ENCODE measurements around the gene EHBP1. TPM values are rescaled to one million over a fixed set of nuclear protein-coding genes. Genes with fewer than 3 reads are reported as not detected.
A peak's percentile ranks its signal among the peaks of the same experiment; 100 is the strongest.

EHBP1 gene
- total and polyA plus RNA-seq, 2 experiments from 2014 or later, result 27.2 to 47.9 TPM

DNA sequence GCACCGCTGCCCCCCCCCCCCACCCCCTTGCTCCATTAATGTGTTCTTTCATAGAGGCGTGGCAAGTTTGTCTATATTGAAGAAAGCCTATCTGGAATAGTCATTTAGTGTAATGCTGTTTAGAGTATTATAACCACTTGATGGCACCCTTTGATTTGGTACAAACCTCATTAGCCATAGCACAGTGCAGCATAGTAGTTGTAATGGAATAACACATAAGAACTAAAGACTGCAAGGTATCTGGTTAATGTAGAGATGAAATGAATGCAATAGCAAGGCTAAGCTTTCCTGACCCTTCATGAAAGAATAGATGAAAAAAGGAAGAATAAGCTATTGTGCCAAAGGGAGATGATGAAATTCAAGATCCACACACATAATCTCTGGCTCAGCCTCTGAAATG is 81.9 kb downstream of the EHBP1 start:
- Histone ChIP-seq H3K27ac (ENCODE audit: low read depth) (no peak overlapping the region), H3K4me2 (no peak overlapping the region), H3K36me3 (ENCODE audit: insufficient read depth) (no peaks in the 10 kb centered on the region), H3K4me1 (ENCODE audit: insufficient read depth) (no peaks in the 10 kb centered on the region), H2AFZ (no peak overlapping the region), H4K20me1 (replicated peaks; ENCODE audit: insufficient read depth) (peaks cover 3% of the 10 kb centered on the region; the same call in 1 of the 2 replicates), H3K27me3 (ENCODE audit: insufficient read depth) (no peaks in the 10 kb centered on the region), H3K79me2 (replicated peaks; ENCODE audit: insufficient read depth) (peaks cover 2% of the 10 kb centered on the region; the same call in 1 of the 2 replicates), H3F3A (replicated peaks; ENCODE audit: low read depth) (no peaks in the 10 kb centered on the region), H3K9me2 (ENCODE audit: insufficient read depth) (no peaks in the 10 kb centered on the region), H3K4me3 (no peak overlapping the region)
- ATAC-seq, result peak; percentile 42; the same call in 2 of the 3 replicates
- DNase-seq (ENCODE audit: low spot score), result peak; percentile 25
- peaks cover 16% of the 10 kb centered on the region for H3K9me3 Mint-ChIP-seq
- H3K27me3 Mint-ChIP-seq (ENCODE audit: insufficient read depth, low read depth, poor library complexity), result no peaks in the 10 kb centered on the region
- no peak overlapping the region for H3K27ac Mint-ChIP-seq
- H3K4me1 Mint-ChIP-seq, result no peaks in the 10 kb centered on the region
- no peak overlapping the region for H3K4me3 Mint-ChIP-seq
- TF ChIP-seq, protein P1, sequence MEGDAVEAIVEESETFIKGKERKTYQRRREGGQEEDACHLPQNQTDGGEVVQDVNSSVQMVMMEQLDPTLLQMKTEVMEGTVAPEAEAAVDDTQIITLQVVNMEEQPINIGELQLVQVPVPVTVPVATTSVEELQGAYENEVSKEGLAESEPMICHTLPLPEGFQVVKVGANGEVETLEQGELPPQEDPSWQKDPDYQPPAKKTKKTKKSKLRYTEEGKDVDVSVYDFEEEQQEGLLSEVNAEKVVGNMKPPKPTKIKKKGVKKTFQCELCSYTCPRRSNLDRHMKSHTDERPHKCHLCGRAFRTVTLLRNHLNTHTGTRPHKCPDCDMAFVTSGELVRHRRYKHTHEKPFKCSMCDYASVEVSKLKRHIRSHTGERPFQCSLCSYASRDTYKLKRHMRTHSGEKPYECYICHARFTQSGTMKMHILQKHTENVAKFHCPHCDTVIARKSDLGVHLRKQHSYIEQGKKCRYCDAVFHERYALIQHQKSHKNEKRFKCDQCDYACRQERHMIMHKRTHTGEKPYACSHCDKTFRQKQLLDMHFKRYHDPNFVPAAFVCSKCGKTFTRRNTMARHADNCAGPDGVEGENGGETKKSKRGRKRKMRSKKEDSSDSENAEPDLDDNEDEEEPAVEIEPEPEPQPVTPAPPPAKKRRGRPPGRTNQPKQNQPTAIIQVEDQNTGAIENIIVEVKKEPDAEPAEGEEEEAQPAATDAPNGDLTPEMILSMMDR (conservative IDR thresholded peaks at IDR 0.05; ENCODE audit: low read depth in 2 of 2), result peak; percentile 37 to 57
- no peak for TF ChIP-seq EZH2phosphoT487 (IDR thresholded peaks at IDR 0.05; ENCODE audit: unreplicated experiment)
- peaks cover 18% of the 10 kb centered on the region for H3K36me3 Mint-ChIP-seq (ENCODE audit: low read depth)

DNA sequence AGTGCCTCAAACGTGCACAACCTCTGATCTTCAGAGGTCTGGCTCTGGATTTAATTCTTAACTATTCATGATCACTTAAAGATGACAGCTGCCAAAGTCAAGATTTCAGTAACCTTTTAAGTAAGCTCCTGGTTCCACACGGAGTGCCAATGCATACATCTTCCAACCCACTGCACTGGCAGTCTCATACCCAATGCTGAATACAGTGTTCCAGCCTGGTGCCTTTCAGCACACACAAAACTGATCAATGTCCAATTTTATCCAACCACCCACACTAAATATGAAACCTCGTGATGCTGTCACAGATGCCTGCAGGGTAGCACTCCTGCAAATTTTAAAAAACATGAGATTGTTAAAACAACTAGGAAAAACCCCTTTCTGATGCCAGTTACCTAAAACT is 84.0 kb downstream of the EHBP1 start:
- Histone ChIP-seq H3K27me3 (ENCODE audit: insufficient read depth) (no peaks in the 10 kb centered on the region), H3K36me3 (ENCODE audit: insufficient read depth) (no peaks in the 10 kb centered on the region), H3K27ac (ENCODE audit: low read depth) (no peak overlapping the region), H3K4me2 (no peak overlapping the region), H3K4me3 (no peak overlapping the region), H3F3A (replicated peaks; ENCODE audit: low read depth) (no peaks in the 10 kb centered on the region), H3K4me1 (ENCODE audit: insufficient read depth) (no peaks in the 10 kb centered on the region), H2AFZ (no peak overlapping the region), H4K20me1 (replicated peaks; ENCODE audit: insufficient read depth) (peaks cover 3% of the 10 kb centered on the region; the same call in 1 of the 2 replicates), H3K79me2 (replicated peaks; ENCODE audit: insufficient read depth) (peaks cover 2% of the 10 kb centered on the region; the same call in 1 of the 2 replicates), H3K9me2 (ENCODE audit: insufficient read depth) (no peaks in the 10 kb centered on the region)
- TF ChIP-seq NANOG (IDR thresholded peaks at IDR 0.05; ENCODE audit: borderline replicate concordance) (no peak), EZH2phosphoT487 (IDR thresholded peaks at IDR 0.05; ENCODE audit: unreplicated experiment) (no peak), EZH2 (IDR thresholded peaks at IDR 0.05; ENCODE audit: low read depth, unreplicated experiment) (no peak), JUNB (IDR thresholded peaks at IDR 0.05; ENCODE audit: unreplicated experiment) (no peak), CREB1 (CRISPR knock-in tag; IDR thresholded peaks at IDR 0.05; ENCODE audit: low read depth) (no peak), POLR2AphosphoS5 (IDR thresholded peaks at IDR 0.05; ENCODE audit: low read depth) (no peak)
- TF ChIP-seq, protein P2, sequence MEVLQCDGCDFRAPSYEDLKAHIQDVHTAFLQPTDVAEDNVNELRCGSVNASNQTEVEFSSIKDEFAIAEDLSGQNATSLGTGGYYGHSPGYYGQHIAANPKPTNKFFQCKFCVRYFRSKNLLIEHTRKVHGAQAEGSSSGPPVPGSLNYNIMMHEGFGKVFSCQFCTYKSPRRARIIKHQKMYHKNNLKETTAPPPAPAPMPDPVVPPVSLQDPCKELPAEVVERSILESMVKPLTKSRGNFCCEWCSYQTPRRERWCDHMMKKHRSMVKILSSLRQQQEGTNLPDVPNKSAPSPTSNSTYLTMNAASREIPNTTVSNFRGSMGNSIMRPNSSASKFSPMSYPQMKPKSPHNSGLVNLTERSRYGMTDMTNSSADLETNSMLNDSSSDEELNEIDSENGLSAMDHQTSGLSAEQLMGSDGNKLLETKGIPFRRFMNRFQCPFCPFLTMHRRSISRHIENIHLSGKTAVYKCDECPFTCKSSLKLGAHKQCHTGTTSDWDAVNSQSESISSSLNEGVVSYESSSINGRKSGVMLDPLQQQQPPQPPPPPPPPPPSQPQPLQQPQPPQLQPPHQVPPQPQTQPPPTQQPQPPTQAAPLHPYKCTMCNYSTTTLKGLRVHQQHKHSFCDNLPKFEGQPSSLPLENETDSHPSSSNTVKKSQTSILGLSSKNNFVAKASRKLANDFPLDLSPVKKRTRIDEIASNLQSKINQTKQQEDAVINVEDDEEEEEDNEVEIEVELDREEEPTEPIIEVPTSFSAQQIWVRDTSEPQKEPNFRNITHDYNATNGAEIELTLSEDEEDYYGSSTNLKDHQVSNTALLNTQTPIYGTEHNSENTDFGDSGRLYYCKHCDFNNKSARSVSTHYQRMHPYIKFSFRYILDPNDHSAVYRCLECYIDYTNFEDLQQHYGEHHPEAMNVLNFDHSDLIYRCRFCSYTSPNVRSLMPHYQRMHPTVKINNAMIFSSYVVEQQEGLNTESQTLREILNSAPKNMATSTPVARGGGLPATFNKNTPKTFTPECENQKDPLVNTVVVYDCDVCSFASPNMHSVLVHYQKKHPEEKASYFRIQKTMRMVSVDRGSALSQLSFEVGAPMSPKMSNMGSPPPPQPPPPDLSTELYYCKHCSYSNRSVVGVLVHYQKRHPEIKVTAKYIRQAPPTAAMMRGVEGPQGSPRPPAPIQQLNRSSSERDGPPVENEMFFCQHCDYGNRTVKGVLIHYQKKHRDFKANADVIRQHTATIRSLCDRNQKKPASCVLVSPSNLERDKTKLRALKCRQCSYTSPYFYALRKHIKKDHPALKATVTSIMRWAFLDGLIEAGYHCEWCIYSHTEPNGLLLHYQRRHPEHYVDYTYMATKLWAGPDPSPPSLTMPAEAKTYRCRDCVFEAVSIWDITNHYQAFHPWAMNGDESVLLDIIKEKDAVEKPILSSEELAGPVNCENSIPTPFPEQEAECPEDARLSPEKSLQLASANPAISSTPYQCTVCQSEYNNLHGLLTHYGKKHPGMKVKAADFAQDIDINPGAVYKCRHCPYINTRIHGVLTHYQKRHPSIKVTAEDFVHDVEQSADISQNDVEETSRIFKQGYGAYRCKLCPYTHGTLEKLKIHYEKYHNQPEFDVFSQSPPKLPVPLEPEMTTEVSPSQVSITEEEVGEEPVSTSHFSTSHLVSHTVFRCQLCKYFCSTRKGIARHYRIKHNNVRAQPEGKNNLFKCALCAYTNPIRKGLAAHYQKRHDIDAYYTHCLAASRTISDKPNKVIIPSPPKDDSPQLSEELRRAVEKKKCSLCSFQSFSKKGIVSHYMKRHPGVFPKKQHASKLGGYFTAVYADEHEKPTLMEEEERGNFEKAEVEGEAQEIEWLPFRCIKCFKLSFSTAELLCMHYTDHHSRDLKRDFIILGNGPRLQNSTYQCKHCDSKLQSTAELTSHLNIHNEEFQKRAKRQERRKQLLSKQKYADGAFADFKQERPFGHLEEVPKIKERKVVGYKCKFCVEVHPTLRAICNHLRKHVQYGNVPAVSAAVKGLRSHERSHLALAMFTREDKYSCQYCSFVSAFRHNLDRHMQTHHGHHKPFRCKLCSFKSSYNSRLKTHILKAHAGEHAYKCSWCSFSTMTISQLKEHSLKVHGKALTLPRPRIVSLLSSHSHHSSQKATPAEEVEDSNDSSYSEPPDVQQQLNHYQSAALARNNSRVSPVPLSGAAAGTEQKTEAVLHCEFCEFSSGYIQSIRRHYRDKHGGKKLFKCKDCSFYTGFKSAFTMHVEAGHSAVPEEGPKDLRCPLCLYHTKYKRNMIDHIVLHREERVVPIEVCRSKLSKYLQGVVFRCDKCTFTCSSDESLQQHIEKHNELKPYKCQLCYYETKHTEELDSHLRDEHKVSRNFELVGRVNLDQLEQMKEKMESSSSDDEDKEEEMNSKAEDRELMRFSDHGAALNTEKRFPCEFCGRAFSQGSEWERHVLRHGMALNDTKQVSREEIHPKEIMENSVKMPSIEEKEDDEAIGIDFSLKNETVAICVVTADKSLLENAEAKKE (CRISPR knock-in tag; IDR thresholded peaks at IDR 0.05), result no peak
- no peaks in the 10 kb centered on the region for H3K4me1 Mint-ChIP-seq
- H3K27ac Mint-ChIP-seq, result no peak overlapping the region; the same call in 1 of the 2 replicates
- no peak overlapping the region for H3K4me3 Mint-ChIP-seq
- DNase-seq (ENCODE audit: low spot score) (no peak), ATAC-seq (no peak)
- no peaks in the 10 kb centered on the region for H3K9me3 Mint-ChIP-seq
- H3K36me3 Mint-ChIP-seq (ENCODE audit: low read depth), result no peaks in the 10 kb centered on the region
- no peaks in the 10 kb centered on the region for H3K27me3 Mint-ChIP-seq (ENCODE audit: insufficient read depth, low read depth, poor library complexity)

All from GM23338 (cell line).